ENCODE results near the gene CDKL5.

GRCh38 chrX:18619288-18619687, 193.9 kb downstream of the CDKL5 start:
- TF ChIP-seq TCF12 (IDR thresholded peaks at IDR 0.05; ENCODE audit: low read depth) = no peak
- TF ChIP-seq REST (IDR thresholded peaks at IDR 0.05; ENCODE audit: low read depth) = no peak
- no peak for TF ChIP-seq YY1 (IDR thresholded peaks at IDR 0.05; ENCODE audit: low read depth)
- TF ChIP-seq MAX (IDR thresholded peaks at IDR 0.05) = no peak
- no peak for TF ChIP-seq EGR1 (IDR thresholded peaks at IDR 0.05)
- no peak for TF ChIP-seq TAF1 (IDR thresholded peaks at IDR 0.05; ENCODE audit: low read depth)
- no peak for TF ChIP-seq NFIC (IDR thresholded peaks at IDR 0.05)
- no peak for TF ChIP-seq RAD21 (IDR thresholded peaks at IDR 0.05; ENCODE audit: low read depth)
- TF ChIP-seq EP300 (IDR thresholded peaks at IDR 0.05; ENCODE audit: borderline replicate concordance) = no peak
